AG04449 (cell line): ENCODE measurements around the gene PDE9A.

Experiments
- CTCF ChIA-PET: fragments of 350-600 bp; formaldehyde crosslinking; extraction: SDS; loops from one replicate; lab custom pipeline; 2021; ENCODE audit warnings: antibody characterized with exemption; lab: Yijun Ruan, JAX
- POLR2A ChIA-PET: fragments of 400-600, 350-600 bp; formaldehyde crosslinking; extraction: SDS; loops from one replicate; lab custom pipeline; 2020; ENCODE audit warnings: antibody characterized with exemption, inconsistent platforms; lab: Yijun Ruan, JAX
- DNase-seq: peaks from one replicate; pipeline ENCODE4 v3.0.0-alpha.2; 2010; ENCODE audit warnings: low read depth, low spot score
- H3K4me3 ChIP-seq: 2 replicates; pipeline ENCODE4 v1.5.1; 2011; ENCODE audit warnings: low read depth, mild to moderate bottlenecking, control low read depth, low read length
- CTCF ChIP-seq: IDR thresholded peaks from one replicate; pipeline ENCODE4 v1.5.1; 2011; ENCODE audit warnings: mild to moderate bottlenecking, moderate library complexity, low read length, control low read depth, inconsistent platforms; ENCODE audit not compliant: insufficient read depth; ENCODE audit errors: missing control alignments

The PDE9A gene

GRCh38 chr21:42766739-42767560 lies 113.5 kb downstream of the PDE9A start:
- H3K4me3 ChIP-seq, result no peak overlapping the region
- TF ChIP-seq CTCF, result no peak
- CTCF ChIA-PET, result no interaction called here
- POLR2A ChIA-PET, result no interaction called here
- no peak for DNase-seq

GRCh38 chr21:42767561-42767835 lies 114.1 kb downstream of the PDE9A start:
- no peak for DNase-seq
- CTCF ChIA-PET, result no interaction called here
- TF ChIP-seq CTCF, result no peak
- no peak overlapping the region for H3K4me3 ChIP-seq
- POLR2A ChIA-PET, result no interaction called here

- TF ChIP-seq CTCF, result no peak
- POLR2A ChIA-PET, result no interaction called here
- no peak overlapping the region for H3K4me3 ChIP-seq
- no peak for DNase-seq
- CTCF ChIA-PET, result no interaction called here
Measured at GRCh38 chr21:42768324-42769121, 115.1 kb downstream of the PDE9A start.

- POLR2A ChIA-PET, result no interaction called here
Measured at GRCh38 chr21:42769183-42769819, 115.9 kb downstream of the PDE9A start.

GRCh38 chr21:42769820-42770716 lies 116.6 kb downstream of the PDE9A start:
- POLR2A ChIA-PET, result no interaction called here
- no peak for DNase-seq
- CTCF ChIA-PET, result no interaction called here

More at GRCh38 chr21:42769183-42769819, 115.9 kb downstream of the PDE9A start:
- no peak for DNase-seq
- H3K4me3 ChIP-seq, result no peak overlapping the region
- CTCF ChIA-PET, result no interaction called here
- no peak for TF ChIP-seq CTCF

More at GRCh38 chr21:42769820-42770716, 116.6 kb downstream of the PDE9A start:
- no peak overlapping the region for H3K4me3 ChIP-seq
- no peak for TF ChIP-seq CTCF
